ENCODE results near the gene FUT8.
A peak's percentile ranks its signal among the peaks of the same experiment; 100 is the strongest.

The FUT8 gene

DNA sequence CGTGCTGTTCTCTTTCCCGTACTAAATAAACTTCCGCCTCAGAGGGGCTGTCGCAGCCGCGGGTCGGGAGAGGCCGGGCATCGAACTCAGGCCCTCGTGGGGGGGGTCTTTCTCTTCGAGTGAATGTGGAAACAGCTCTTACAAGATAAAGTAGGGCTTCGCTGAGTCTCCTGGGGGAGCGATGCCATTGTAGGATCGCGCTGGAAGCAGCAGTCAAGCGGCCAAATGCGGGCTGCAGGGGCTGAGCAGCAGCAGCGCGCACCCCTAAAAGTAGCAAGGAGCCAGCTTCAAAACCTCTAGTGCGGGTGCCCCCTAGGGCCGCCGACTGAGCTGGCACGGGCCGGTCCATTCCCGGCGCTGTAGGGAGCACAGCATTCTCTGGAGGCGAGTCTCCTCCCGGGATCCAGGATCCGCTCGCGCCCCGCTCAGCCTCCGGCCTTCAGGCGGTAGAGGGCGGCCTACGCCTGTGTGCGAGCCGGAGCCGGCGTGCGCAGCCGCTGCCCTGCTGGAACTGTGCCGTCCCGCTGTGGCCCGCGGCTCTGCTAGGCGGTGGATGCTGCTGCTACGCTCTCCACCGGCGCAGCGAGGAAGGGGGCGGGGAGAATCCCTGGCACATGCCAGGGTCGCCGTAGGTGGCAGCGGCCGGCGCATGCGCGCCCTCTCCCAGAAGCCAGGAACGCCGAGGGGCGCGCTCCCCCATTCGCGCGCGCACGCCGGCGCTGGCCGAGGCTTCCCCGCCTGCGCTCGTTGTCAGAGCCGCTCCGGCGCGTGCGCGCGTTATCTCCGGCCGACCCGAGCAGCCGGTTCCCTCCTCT is at the start of gene FUT8:
FUT8 (plus strand) TSS at position 699 of the 815 bp plus-strand sequence. CDS start 148,834 bp downstream, outside the sequence.
- peak; percentile 96 for DNase-seq

- DNase-seq = no peak
These were observed 45.5 kb upstream of the FUT8 start for GRCh38 chr14:65366802-65367565.

DNA sequence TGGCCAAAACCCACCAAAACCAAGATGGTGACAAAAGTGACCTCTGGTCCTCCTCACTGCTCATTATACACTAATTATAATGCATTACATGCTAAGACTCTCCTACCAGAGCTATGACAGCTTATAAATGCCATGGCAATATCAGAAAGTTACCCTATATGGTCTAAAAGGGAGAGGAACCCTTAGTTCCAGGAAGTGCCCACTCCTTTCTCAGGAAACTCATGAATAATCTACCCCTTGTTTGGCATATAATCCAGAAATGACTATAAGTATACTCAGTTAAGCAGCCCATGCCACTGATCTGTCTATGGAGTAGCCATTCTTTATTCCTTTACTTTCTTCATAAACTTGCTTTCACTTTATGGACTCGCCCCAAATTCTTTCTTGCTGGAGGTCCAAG is 43.0 kb upstream of the FUT8 start:
- DNase-seq = no peak

DNA sequence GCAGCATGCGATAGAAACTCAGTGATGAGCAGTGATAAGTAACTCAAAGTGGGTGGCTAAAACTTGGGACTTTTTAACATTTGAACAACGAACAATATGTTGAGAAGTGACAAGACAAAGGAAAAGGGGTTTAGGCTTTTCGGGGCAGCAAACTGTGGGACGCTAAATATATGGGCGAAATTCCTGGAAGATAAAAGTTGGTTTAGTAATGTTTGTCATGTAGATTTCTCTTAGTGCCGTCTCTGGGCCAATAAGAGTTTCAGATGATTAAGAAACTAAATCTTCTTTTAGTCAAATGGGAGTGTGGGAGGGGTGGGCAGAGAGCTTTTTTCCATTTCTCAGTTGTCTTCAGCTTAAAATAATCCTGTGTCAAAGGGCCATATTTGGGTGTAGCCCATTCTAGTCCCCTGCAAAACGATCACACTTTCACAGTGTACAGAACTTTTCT is 41.7 kb upstream of the FUT8 start:
- DNase-seq = no peak

DNA sequence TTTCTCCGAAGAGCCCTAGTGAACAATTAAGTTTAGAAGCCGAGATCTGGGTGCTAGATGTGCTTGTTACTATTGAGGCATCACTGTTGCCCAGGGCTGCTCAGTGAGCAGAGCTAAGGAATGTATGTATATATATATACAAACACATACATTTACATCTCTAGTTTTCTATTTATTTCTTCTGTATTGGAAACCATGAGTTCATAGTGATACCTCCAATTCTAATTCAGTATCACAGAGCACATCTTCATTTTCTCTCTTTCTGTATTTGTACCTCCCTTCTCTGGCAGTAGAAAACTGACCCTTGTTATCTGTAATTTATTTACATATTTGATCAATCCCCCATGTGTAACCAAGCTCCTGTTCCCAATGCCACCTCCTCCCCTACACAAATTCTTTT is 40.7 kb upstream of the FUT8 start:
- no peak for DNase-seq

DNA sequence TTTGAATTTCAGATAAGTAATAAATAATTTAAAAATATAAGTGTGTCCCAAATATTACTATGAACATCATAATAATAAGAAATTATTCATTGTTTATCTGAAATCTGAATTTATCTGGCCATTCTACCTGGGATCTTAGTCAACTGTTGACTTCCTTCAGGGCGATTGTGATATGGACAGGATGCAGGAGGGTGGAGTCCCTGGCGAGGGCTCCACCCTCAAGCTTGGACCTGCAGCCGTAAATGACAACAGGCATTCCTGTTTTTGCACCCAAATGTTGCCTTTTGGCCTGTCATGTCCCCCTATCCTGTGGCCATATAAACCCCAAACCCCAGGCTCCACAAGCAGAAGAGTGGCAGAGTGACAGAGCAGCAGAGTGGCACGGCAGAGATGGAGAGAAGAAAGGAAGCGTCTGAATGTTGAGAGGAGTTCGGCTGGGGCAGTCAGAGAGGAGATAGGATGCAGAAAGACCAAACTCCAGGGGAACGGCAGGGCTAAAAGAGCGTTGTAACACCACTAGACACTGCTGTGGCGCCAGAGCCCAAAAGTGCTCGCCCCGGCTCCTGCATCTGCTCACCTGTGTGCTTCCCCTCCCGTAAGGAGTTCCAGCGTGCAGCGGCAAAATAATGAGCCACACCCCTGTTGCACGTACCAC is 39.4 kb upstream of the FUT8 start:
- no peak for DNase-seq

DNA sequence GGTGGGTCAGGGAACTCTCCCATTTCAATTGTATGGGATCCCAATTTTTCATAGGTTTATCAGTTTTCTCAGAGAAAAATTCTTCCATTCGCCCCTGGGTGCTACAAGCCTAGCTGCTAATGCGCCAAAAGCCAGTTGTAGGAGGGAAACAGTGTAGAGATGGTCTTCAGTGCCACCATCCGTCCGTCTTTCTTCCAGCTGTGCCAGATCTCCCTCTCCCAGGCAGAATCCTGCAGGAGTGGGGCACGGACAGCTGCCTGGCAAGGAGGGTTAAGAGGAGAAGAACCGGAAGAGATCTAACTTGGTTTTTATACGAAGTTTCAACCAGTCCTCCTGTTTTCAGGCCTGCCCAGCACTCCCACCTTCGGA is 38.9 kb upstream of the FUT8 start:
- DNase-seq = no peak

DNA sequence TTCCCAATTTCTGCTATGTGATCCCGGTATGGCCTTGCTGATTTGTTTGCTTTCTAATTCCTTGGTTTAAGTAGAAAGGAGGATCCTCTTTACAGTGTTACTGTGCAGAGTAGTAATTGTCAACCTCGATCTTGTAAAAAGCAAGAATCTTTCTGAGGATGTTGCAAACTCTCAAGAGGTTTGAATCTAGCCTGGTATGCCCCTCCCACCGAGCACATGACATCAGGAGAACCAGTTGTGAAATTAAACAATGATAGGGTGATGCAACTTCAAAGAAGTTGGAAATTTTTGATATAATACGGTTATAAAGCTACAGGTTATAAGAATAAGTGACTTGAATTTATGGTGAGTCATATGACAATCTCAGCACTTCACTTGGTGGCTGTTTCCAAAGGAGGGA is 35.0 kb upstream of the FUT8 start:
- DNase-seq = no peak

DNA sequence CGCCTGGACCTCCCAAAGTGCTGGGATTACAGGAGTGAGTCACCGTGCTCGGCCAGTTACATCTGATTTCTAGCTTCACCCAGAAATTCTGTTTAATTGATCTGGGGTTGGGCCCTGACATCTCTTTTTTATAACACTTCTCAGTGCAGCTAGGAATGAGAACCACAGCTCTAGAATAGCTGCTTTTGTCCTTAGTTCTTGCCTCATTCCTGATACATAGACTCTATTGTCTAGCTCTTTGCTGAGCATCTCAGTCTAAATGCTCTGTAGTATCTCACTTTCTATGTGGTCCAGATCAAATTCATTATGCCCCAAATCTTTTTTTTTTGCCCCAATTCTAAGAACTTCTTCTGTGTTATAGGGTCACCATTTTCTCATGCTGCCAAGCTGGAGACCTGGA is 29.9 kb upstream of the FUT8 start:
- DNase-seq = no peak

DNA sequence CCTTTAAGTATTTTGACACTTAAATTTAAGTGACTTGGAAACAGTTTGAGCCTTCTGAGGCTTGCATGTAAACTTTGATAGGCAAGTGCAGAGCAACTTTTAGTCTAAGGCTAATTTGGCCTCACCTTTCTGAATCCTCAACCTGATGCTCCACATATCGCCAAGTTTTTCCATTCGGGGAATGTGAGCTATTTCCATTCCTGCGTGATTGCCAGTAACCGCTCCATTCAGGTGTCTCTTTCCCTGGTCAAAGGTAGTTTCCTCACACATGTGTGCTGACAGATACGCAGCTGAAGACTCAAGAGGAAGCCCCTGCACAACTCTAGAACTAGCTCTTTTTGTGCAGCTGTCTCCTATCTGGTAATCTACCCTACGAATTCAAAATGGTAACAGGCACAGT is 25.4 kb upstream of the FUT8 start:
- DNase-seq = no peak

DNA sequence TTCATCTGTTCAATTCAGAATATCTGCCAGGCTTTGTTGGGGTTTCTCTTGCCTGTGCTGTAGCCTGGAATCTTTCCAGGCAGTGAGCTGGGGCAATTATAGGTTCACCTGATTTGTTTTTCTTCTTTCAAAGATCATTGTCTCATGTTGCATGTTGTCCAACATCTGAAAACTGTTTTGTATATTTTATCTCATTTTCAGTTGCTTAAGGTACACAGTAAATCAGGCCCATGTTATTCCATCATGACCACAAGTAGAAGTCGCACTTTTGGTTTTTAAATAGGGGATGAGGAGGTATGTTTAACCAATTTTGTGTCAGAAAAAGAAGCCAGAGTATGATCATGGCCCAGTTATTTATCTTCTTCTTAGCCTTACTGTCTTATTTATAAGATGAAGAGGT is 24.9 kb upstream of the FUT8 start:
- no peak for DNase-seq

- no peak for DNase-seq
These were observed 20.2 kb upstream of the FUT8 start for GRCh38 chr14:65392296-65392695.

- no peak for DNase-seq
These were observed 16.2 kb upstream of the FUT8 start for GRCh38 chr14:65396082-65396910.

- DNase-seq = no peak
These were observed 9.3 kb upstream of the FUT8 start for GRCh38 chr14:65403231-65403630.

- no peak for DNase-seq
These were observed 4.4 kb upstream of the FUT8 start for GRCh38 chr14:65408113-65408512.

- DNase-seq = no peak
These were observed 1.9 kb upstream of the FUT8 start for GRCh38 chr14:65410640-65411039.

DNA sequence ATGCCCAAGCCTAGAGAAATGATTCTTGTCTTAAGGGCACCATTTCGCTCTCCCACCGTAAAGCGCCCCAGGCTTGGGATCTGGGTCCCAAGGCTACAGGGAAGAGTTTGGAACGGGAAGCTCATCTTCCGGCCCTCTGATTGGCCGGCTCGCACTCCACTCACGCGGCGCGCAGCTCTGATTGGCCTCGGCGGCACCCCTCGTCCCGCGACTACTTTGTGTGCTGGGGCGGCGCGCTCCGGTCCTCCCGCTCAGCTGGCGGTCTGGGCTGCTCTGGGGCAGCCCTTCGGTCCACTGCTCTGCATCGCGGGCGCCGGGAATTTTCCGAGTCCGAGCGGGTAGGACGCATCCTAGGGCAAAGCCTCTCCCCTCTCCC is 886 bp upstream of the FUT8 start:
- DNase-seq = peak; percentile 76

GRCh38 chr14:65412856-65413738 is 567 bp downstream of the FUT8 start:
- DNase-seq = peak; percentile 51

- DNase-seq = no peak
These were observed 1.2 kb downstream of the FUT8 start for GRCh38 chr14:65413739-65414045.

DNA sequence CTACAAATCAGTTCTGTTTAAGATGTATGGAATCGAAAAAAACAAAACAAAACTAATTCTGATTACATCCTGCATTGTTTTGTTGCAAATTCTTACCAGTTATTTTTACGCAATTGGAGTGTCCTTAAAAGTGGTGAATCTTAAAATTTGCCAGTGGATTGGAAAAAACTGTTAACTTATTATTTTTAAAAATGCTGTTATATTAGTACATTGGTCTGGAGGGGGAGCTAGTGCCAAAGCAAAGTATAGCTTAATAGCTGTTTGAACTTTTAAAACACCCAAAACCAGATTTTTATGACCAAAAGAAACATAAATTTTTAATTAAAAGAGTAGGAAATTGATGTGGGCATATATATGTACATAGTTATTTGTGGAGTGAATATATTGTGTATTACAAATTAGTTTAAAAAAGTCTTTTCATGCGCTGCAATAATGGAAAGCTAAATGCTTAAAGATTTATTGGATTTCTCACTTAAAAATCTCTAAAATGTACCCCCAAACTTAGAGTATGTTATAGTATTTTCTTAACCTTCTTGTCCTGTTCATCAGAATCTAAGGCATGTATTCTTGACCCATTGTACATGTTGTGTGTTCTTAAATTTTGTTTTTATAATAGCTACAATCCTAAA is 2.5 kb downstream of the FUT8 start:
- DNase-seq = no peak

GRCh38 chr14:65415613-65416012 is 3.1 kb downstream of the FUT8 start:
- DNase-seq = no peak

All from activated gamma-delta T cell treated with Interleukin-2 at 50 U/mL for 16 hours (primary cell).